ENCODE results near the gene SEMA3G.

SEMA3G gene

GRCh38 chr3:52444860-52445793 is at the start of gene SEMA3G:
TSS of gene SEMA3G (minus strand) at chr3:52445103. CDS start at chr3:52445027, 76 bp downstream.
- no peak within 1 kb of the TSS for H3K27ac ChIP-seq (ENCODE audit: low read depth, low read length)
- no peaks in the 10 kb centered on the region for H3K4me1 ChIP-seq (ENCODE audit: control insufficient read depth, insufficient read depth, low read length)
- H3K4me3 ChIP-seq (ENCODE audit: low read length), result peak within 1 kb of the TSS; percentile 7
- no peaks in the 10 kb centered on the region for H3K36me3 ChIP-seq (ENCODE audit: control insufficient read depth, insufficient read depth, low read length)
- H3K27me3 ChIP-seq (ENCODE audit: control insufficient read depth, insufficient read depth, low read length), result no peaks in the 10 kb centered on the region
- no peak within 1 kb of the TSS for H3K9ac ChIP-seq (ENCODE audit: low read length)

- H3K4me1 ChIP-seq (ENCODE audit: control insufficient read depth, insufficient read depth, low read length), result no peaks in the 10 kb centered on the region
- no peak overlapping the region for H3K27ac ChIP-seq (ENCODE audit: low read depth, low read length)
- H3K36me3 ChIP-seq (ENCODE audit: control insufficient read depth, insufficient read depth, low read length), result peaks cover 28% of the 10 kb centered on the region
- H3K4me3 ChIP-seq (ENCODE audit: low read length), result peak overlapping the region; percentile 25
- H3K27me3 ChIP-seq (ENCODE audit: control insufficient read depth, insufficient read depth, low read length), result no peaks in the 10 kb centered on the region
- H3K9ac ChIP-seq (ENCODE audit: low read length), result no peak overlapping the region
These were observed 49.5 kb upstream of the SEMA3G start for GRCh38 chr3:52494445-52494844.

- Histone ChIP-seq H3K9ac (ENCODE audit: low read length) (no peak overlapping the region), H3K27me3 (ENCODE audit: control insufficient read depth, insufficient read depth, low read length) (no peaks in the 10 kb centered on the region), H3K4me3 (ENCODE audit: low read length) (no peak overlapping the region), H3K36me3 (ENCODE audit: control insufficient read depth, insufficient read depth, low read length) (peaks cover 28% of the 10 kb centered on the region), H3K4me1 (ENCODE audit: control insufficient read depth, insufficient read depth, low read length) (no peaks in the 10 kb centered on the region), H3K27ac (ENCODE audit: low read depth, low read length) (no peak overlapping the region)
These were observed 48.5 kb upstream of the SEMA3G start for GRCh38 chr3:52493232-52494017.

DNA sequence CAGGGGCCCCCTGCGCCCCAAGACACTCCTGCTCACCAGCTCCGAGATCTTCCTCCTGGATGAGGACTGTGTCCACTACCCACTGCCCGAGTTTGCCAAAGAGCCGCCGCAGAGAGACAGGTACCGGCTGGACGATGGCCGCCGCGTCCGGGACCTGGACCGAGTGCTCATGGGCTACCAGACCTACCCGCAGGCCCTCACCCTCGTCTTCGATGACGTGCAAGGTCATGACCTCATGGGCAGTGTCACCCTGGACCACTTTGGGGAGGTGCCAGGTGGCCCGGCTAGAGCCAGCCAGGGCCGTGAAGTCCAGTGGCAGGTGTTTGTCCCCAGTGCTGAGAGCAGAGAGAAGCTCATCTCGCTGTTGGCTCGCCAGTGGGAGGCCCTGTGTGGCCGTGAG is 47.2 kb upstream of the SEMA3G start:
- H3K36me3 ChIP-seq (ENCODE audit: control insufficient read depth, insufficient read depth, low read length), result peaks cover 39% of the 10 kb centered on the region
- H3K27ac ChIP-seq (ENCODE audit: low read depth, low read length), result no peak overlapping the region

GRCh38 chr3:52490939-52491526 is 46.1 kb upstream of the SEMA3G start:
- Histone ChIP-seq H3K4me1 (ENCODE audit: control insufficient read depth, insufficient read depth, low read length) (no peaks in the 10 kb centered on the region), H3K9ac (ENCODE audit: low read length) (no peak overlapping the region), H3K27ac (ENCODE audit: low read depth, low read length) (peak overlapping the region; percentile 57), H3K27me3 (ENCODE audit: control insufficient read depth, insufficient read depth, low read length) (no peaks in the 10 kb centered on the region), H3K4me3 (ENCODE audit: low read length) (no peak overlapping the region), H3K36me3 (ENCODE audit: control insufficient read depth, insufficient read depth, low read length) (peaks cover 45% of the 10 kb centered on the region)

More for the DNA sequence above, 47.2 kb upstream of the SEMA3G start:
- H3K9ac ChIP-seq (ENCODE audit: low read length), result no peak overlapping the region
- H3K27me3 ChIP-seq (ENCODE audit: control insufficient read depth, insufficient read depth, low read length), result no peaks in the 10 kb centered on the region
- H3K4me3 ChIP-seq (ENCODE audit: low read length), result no peak overlapping the region
- H3K4me1 ChIP-seq (ENCODE audit: control insufficient read depth, insufficient read depth, low read length), result no peaks in the 10 kb centered on the region

DNA sequence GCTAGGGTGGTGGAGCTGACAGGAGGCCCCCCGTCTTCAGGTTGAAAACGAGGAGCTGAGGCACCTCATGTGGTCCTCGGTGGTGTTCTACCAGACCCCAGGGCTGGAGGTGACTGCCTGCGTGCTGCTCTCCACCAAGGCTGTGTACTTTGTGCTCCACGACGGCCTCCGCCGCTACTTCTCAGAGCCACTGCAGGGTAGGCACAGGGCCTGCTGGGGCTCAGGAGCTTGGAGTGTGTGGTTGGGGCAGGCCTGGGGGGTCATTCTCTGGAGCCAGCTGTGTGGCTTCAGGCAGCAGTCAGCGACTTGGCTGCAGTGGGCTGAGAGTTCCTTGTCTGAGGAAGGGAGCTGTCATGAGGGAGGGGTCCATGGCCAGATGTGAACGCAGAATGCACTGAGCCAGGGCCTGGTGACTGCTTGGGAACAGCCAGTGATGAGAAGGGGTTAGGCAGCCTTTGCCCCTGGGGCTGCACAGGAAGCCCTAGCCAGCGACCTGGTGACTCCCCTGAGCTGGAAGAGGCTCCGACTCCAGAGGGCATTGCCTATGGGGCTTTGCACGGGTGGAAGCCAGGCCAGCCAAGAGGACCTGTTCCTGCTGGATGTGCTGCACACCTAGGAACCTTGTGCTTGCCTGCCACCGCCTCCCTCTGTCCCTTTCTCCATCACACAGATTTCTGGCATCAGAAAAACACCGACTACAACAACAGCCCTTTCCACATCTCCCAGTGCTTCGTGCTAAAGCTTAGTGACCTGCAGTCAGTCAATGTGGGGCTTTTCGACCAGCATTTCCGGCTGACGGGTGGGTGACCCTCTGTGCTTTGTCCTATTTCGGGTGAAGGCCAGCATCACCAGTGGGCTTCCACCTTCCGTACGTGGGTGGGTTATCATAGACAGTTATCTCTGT is 45.4 kb upstream of the SEMA3G start:
- no peak overlapping the region for H3K27ac ChIP-seq (ENCODE audit: low read depth, low read length)
- H3K4me3 ChIP-seq (ENCODE audit: low read length), result no peak overlapping the region
- no peaks in the 10 kb centered on the region for H3K4me1 ChIP-seq (ENCODE audit: control insufficient read depth, insufficient read depth, low read length)
- peaks cover 45% of the 10 kb centered on the region for H3K36me3 ChIP-seq (ENCODE audit: control insufficient read depth, insufficient read depth, low read length)
- H3K27me3 ChIP-seq (ENCODE audit: control insufficient read depth, insufficient read depth, low read length), result no peaks in the 10 kb centered on the region
- H3K9ac ChIP-seq (ENCODE audit: low read length), result no peak overlapping the region

DNA sequence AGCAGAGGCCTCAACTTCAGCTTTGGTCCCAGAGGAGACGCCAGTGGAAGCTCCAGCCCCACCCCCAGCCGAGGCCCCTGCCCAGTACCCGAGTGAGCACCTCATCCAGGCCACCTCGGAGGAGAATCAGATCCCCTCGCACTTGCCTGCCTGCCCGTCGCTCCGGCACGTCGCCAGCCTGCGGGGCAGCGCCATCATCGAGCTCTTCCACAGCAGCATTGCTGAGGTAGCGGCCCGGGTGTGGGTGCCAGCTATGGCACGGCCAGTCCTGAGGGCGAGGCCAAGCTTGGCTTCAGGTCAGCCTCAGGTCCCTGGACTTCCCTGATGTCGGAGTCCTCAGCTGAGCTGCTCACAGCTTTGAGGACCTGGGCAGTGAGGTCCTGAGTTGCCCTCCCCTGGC is 44.5 kb upstream of the SEMA3G start:
- Histone ChIP-seq H3K27ac (ENCODE audit: low read depth, low read length) (no peak overlapping the region), H3K4me1 (ENCODE audit: control insufficient read depth, insufficient read depth, low read length) (no peaks in the 10 kb centered on the region), H3K36me3 (ENCODE audit: control insufficient read depth, insufficient read depth, low read length) (peaks cover 45% of the 10 kb centered on the region), H3K9ac (ENCODE audit: low read length) (no peak overlapping the region), H3K27me3 (ENCODE audit: control insufficient read depth, insufficient read depth, low read length) (no peaks in the 10 kb centered on the region), H3K4me3 (ENCODE audit: low read length) (no peak overlapping the region)

- Histone ChIP-seq H3K4me3 (ENCODE audit: low read length) (no peak overlapping the region), H3K4me1 (ENCODE audit: control insufficient read depth, insufficient read depth, low read length) (peaks cover under 1% of the 10 kb centered on the region), H3K36me3 (ENCODE audit: control insufficient read depth, insufficient read depth, low read length) (peaks cover 45% of the 10 kb centered on the region), H3K27me3 (ENCODE audit: control insufficient read depth, insufficient read depth, low read length) (no peaks in the 10 kb centered on the region), H3K9ac (ENCODE audit: low read length) (no peak overlapping the region), H3K27ac (ENCODE audit: low read depth, low read length) (no peak overlapping the region)
These were observed 43.8 kb upstream of the SEMA3G start for GRCh38 chr3:52488746-52489145.

DNA sequence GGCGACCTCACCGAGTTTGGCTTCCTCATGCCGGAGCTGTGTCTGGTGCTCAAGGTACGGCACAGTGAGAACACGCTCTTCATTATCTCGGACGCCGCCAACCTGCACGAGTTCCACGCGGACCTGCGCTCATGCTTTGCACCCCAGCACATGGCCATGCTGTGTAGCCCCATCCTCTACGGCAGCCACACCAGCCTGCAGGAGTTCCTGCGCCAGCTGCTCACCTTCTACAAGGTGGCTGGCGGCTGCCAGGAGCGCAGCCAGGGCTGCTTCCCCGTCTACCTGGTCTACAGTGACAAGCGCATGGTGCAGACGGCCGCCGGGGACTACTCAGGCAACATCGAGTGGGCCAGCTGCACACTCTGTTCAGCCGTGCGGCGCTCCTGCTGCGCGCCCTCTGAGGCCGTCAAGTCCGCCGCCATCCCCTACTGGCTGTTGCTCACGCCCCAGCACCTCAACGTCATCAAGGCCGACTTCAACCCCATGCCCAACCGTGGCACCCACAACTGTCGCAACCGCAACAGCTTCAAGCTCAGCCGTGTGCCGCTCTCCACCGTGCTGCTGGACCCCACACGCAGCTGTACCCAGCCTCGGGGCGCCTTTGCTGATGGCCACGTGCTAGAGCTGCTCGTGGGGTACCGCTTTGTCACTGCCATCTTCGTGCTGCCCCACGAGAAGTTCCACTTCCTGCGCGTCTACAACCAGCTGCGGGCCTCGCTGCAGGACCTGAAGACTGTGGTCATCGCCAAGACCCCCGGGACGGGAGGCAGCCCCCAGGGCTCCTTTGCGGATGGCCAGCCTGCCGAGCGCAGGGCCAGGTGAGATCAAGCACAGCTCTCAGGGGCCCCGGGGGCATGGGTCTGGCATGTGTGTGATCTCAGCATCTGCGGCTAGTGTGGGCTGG is 43.1 kb upstream of the SEMA3G start:
- Histone ChIP-seq H3K4me3 (ENCODE audit: low read length) (no peak overlapping the region), H3K36me3 (ENCODE audit: control insufficient read depth, insufficient read depth, low read length) (peaks cover 48% of the 10 kb centered on the region), H3K9ac (ENCODE audit: low read length) (no peak overlapping the region), H3K4me1 (ENCODE audit: control insufficient read depth, insufficient read depth, low read length) (peaks cover 6% of the 10 kb centered on the region), H3K27ac (ENCODE audit: low read depth, low read length) (no peak overlapping the region), H3K27me3 (ENCODE audit: control insufficient read depth, insufficient read depth, low read length) (no peaks in the 10 kb centered on the region)

DNA sequence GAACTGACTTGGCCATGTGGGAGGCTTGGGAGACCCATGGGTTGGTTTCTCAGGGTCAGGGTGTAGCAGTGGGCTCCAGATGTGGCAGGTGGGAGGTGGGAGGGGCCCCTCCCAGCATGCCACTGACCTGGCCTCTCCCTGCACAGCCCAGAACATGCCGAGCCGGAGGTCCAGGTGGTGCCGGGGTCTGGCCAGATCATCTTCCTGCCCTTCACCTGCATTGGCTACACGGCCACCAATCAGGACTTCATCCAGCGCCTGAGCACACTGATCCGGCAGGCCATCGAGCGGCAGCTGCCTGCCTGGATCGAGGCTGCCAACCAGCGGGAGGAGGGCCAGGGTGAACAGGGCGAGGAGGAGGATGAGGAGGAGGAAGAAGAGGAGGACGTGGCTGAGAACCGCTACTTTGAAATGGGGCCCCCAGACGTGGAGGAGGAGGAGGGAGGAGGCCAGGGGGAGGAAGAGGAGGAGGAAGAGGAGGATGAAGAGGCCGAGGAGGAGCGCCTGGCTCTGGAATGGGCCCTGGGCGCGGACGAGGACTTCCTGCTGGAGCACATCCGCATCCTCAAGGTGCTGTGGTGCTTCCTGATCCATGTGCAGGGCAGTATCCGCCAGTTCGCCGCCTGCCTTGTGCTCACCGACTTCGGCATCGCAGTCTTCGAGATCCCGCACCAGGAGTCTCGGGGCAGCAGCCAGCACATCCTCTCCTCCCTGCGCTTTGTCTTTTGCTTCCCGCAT is 42.3 kb upstream of the SEMA3G start:
- H3K4me1 ChIP-seq (ENCODE audit: control insufficient read depth, insufficient read depth, low read length), result peaks cover 6% of the 10 kb centered on the region
- no peak overlapping the region for H3K4me3 ChIP-seq (ENCODE audit: low read length)
- H3K27me3 ChIP-seq (ENCODE audit: control insufficient read depth, insufficient read depth, low read length), result no peaks in the 10 kb centered on the region
- no peak overlapping the region for H3K27ac ChIP-seq (ENCODE audit: low read depth, low read length)
- peaks cover 44% of the 10 kb centered on the region for H3K36me3 ChIP-seq (ENCODE audit: control insufficient read depth, insufficient read depth, low read length)
- H3K9ac ChIP-seq (ENCODE audit: low read length), result no peak overlapping the region

Data from rectal smooth muscle tissue (tissue), 1 donor.